ENCODE data around the gene JAKMIP1.

DNA sequence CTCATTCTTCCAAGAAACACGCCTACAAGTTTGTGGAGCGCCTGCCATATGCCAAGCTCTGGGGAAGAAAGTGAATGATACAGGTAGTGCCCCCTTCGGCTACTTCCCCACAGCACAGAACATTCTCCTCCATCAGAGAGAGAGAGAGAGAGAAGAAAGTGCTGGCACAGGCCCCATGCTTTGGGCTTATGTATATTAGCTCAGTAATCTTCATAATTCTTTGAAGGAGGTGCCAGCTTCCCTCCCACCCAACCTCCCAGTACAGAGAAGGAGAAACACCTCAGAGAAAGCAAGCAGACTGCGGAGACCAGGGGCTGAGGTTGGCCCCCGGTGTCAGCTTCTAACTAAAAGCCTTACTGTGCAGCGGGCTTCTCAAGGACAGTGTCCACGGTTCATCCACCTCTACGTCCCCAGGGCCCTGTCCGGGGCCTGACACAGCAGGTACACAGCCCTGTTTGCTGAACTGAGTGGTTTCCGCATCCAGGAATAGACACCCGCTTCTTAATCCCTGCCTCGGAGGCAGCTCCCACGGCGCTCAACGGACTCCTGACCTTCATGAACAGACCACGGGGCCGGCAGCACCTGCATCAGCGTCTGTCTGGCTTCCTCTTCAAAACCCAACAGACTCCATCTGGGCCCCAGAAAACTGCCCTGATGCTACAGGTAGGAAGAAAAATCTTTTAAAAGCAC is 50.2 kb downstream of the JAKMIP1 start:
- TF ChIP-seq EP300 (IDR thresholded peaks at IDR 0.05) (no peak), POLR2A (IDR thresholded peaks at IDR 0.05) (no peak), POLR2AphosphoS5 (IDR thresholded peaks at IDR 0.05) (no peak)
- TF ChIP-seq, protein P1, sequence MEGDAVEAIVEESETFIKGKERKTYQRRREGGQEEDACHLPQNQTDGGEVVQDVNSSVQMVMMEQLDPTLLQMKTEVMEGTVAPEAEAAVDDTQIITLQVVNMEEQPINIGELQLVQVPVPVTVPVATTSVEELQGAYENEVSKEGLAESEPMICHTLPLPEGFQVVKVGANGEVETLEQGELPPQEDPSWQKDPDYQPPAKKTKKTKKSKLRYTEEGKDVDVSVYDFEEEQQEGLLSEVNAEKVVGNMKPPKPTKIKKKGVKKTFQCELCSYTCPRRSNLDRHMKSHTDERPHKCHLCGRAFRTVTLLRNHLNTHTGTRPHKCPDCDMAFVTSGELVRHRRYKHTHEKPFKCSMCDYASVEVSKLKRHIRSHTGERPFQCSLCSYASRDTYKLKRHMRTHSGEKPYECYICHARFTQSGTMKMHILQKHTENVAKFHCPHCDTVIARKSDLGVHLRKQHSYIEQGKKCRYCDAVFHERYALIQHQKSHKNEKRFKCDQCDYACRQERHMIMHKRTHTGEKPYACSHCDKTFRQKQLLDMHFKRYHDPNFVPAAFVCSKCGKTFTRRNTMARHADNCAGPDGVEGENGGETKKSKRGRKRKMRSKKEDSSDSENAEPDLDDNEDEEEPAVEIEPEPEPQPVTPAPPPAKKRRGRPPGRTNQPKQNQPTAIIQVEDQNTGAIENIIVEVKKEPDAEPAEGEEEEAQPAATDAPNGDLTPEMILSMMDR (IDR thresholded peaks at IDR 0.05) = no peak

Measured in upper lobe of left lung (tissue), 4 donors.